GM12878 (cell line): ENCODE results near the gene MAP6D1. TPM values are rescaled to one million over a fixed set of nuclear protein-coding genes. Genes with fewer than 3 reads are reported as not detected.

Experiments used
- ATAC-seq: fragments of 200-7000 bp; cut with Tn5 transposase; 3 replicates; pipeline ENCODE4 v1.9.1; 2020; ENCODE audit warnings: mild to moderate bottlenecking, moderate library complexity
- BruUV-seq: library from RNA; stranded (reverse); fragments of 400-500 nt; replicated peaks from 2 replicates; lab custom pipeline; 2021; lab: Mats Ljungman, UMichigan
- CTCF ChIA-PET: fragments of 300-600 bp; sonication (Branson Sonifier 250); formaldehyde crosslinking; extraction: SDS; loops from one replicate; lab custom pipeline; 2021; ENCODE audit warnings: inconsistent platforms; lab: Yijun Ruan, JAX
- POLR2A ChIA-PET: fragments of 350-600 bp; formaldehyde crosslinking; extraction: SDS; loops from one replicate; lab custom pipeline; 2021; ENCODE audit warnings: inconsistent platforms; lab: Charles Lee
- RAD21 ChIA-PET: fragments of 300-600 bp; sonication (Branson Sonifier 250); formaldehyde crosslinking; loops from one replicate; lab custom pipeline; 2023; ENCODE audit warnings: antibody characterized with exemption; ENCODE audit not compliant: unreplicated experiment; lab: Charles Lee
- SMC1A ChIA-PET: fragments of 300-600 bp; sonication (Branson Sonifier 250); formaldehyde crosslinking; loops from one replicate; lab custom pipeline; 2023; ENCODE audit not compliant: unreplicated experiment, uncharacterized antibody; lab: Charles Lee
- DNase-seq: peaks from one replicate; pipeline ENCODE4 v3.0.0-alpha.2; 2011; ENCODE audit warnings: low read depth, low spot score
- FAIRE-seq: peaks from 3 replicates; lab custom pipeline; 2011; peaks lifted over from hg19 to GRCh38; lab: Jason Lieb, UNC
- H2AFZ ChIP-seq: 2 replicates; pipeline ENCODE4 v1.6.0; 2011; ENCODE audit warnings: low read depth, low read length, control low read depth; ENCODE audit not compliant: control insufficient read depth
- H3K27ac ChIP-seq: 2 replicates; pipeline ENCODE4 v1.5.1; 2011; ENCODE audit warnings: control low read depth; ENCODE audit not compliant: control insufficient read depth, insufficient read depth
- H3K27me3 ChIP-seq, 2 experiments: replicated peaks in 1 of 2; 2 replicates each; pipeline versions ENCODE4 v1.6.0 to v1.6.1; 2011; ENCODE audit warnings: low read length in 1 of 2; ENCODE audit not compliant: control insufficient read depth in 2 of 2, insufficient read depth in 2 of 2
- H3K36me3 ChIP-seq, 2 experiments: 2 replicates each; pipeline ENCODE4 v1.5.1; 2011; ENCODE audit warnings: low read length in 1 of 2; ENCODE audit not compliant: control insufficient read depth in 2 of 2, insufficient read depth in 2 of 2
- H3K4me1 ChIP-seq: 2 replicates; pipeline ENCODE4 v1.6.1; 2011; ENCODE audit warnings: mild to moderate bottlenecking, low read length, moderate library complexity, mixed read lengths; ENCODE audit not compliant: control insufficient read depth, insufficient read depth
- H3K4me2 ChIP-seq: 2 replicates; pipeline ENCODE4 v1.6.0; 2011; ENCODE audit warnings: control low read depth; ENCODE audit not compliant: control insufficient read depth, insufficient read depth
- H3K4me3 ChIP-seq: fragments of 200-600 bp; sonication (generic); 2 replicates; pipeline ENCODE4 v1.5.1; 2016
- H3K79me2 ChIP-seq: 2 replicates; pipeline ENCODE4 v1.6.0; 2011; ENCODE audit warnings: low read length; ENCODE audit not compliant: control insufficient read depth, insufficient read depth
- H3K9ac ChIP-seq: 2 replicates; pipeline ENCODE4 v1.8.0; 2011; ENCODE audit warnings: low read length, control low read depth, mixed read lengths; ENCODE audit not compliant: control insufficient read depth, insufficient read depth
- H3K9me3 ChIP-seq: replicated peaks from 3 replicates; pipeline ENCODE4 v1.5.1; 2011; ENCODE audit warnings: mild to moderate bottlenecking, low read length; ENCODE audit not compliant: control insufficient read depth, insufficient read depth
- H4K20me1 ChIP-seq: 2 replicates; pipeline ENCODE4 v1.6.0; 2011; ENCODE audit not compliant: control insufficient read depth, insufficient read depth
- CBFB ChIP-seq: IDR thresholded peaks from 2 replicates; pipeline ENCODE4 v1.6.1; 2016; ENCODE audit warnings: antibody characterized with exemption, low read depth
- CHD1 ChIP-seq: IDR thresholded peaks from 2 replicates; pipeline ENCODE4 v1.6.1; 2012; ENCODE audit warnings: low read depth, low read length, improper control_type of control experiment
- JUNB ChIP-seq: IDR thresholded peaks from 2 replicates; pipeline ENCODE4 v1.6.1; 2016; ENCODE audit warnings: antibody characterized with exemption, mild to moderate bottlenecking
- MTA3 ChIP-seq: IDR thresholded peaks from 2 replicates; pipeline ENCODE4 v1.6.1; 2012; ENCODE audit warnings: low read length, inconsistent platforms, borderline replicate concordance
- POLR2AphosphoS5 ChIP-seq: IDR thresholded peaks from 2 replicates; pipeline ENCODE4 v1.6.1; 2011; ENCODE audit warnings: mild to moderate bottlenecking, low read length, inconsistent platforms
- RAD21 ChIP-seq: IDR thresholded peaks from 2 replicates; pipeline ENCODE4 v1.6.1; 2011; ENCODE audit warnings: mild to moderate bottlenecking, low read depth, low read length, moderate library complexity; ENCODE audit not compliant: insufficient read depth
- SUPT20H ChIP-seq: IDR thresholded peaks from 2 replicates; pipeline ENCODE4 v1.6.1; 2011; ENCODE audit warnings: low read depth, mild to moderate bottlenecking, low read length, moderate library complexity, borderline replicate concordance; ENCODE audit not compliant: control insufficient read depth
- ZNF384 ChIP-seq: IDR thresholded peaks from 2 replicates; pipeline ENCODE4 v1.6.1; 2012; ENCODE audit warnings: low read depth, mild to moderate bottlenecking, low read length, improper control_type of control experiment, borderline replicate concordance
- WGBS: methylation state at CpG from one replicate; pipeline ENCODE4 v1.1.6; 2016; ENCODE audit warnings: low lambda C conversion rate; ENCODE audit not compliant: insufficient replicate concordance, insufficient coverage; ENCODE audit errors: missing lambda C conversion rate; 5-methylcytosine and 5-hydroxymethylcytosine counted together
- in situ Hi-C: fragments of 300-500 bp; cut with MboI; formaldehyde crosslinking; loops from 9 replicates; pipeline ENCODE4 v1.14.3; 2018; ENCODE audit warnings: mixed read lengths
- intact Hi-C: fragments of 100-400 bp; cut with micrococcal nuclease; formaldehyde crosslinking; loops from one replicate; pipeline ENCODE4 v1.14.2; 2022; ENCODE audit not compliant: unreplicated experiment
- polyA plus RNA-seq, 11 experiments: library from polyadenylated mRNA; depleted of rRNA in 4 of 11; unstranded in 6 of 11; stranded (reverse) in 5 of 11; fragments of >200 nt; fragmentation: Nextera tagmentation in 4 of 11; fragmentation: Illumina TruSeq in 1 of 11; extraction: Ambion mirVana in 4 of 11; extraction: Trizol in 1 of 11; gene quantifications; 1 replicate in 1 of 11; 2 replicates in 10 of 11; pipeline versions ENCODE4 v1.2.1 to v1.2.3, GENCODE V29; 2011 to 2016; ENCODE audit warnings: inconsistent platforms in 2 of 11, missing spikeins in 2 of 11, low read depth in 1 of 11
- total RNA-seq, 4 experiments: library from RNA; depleted of rRNA in 3 of 4; stranded (reverse); fragments of >200 nt in 3 of 4; fragmentation: Illumina TruSeq in 1 of 4; extraction: Trizol in 1 of 4; gene quantifications; 2 replicates each; pipeline versions ENCODE4 v1.2.1 to v1.2.3, GENCODE V29; 2013 to 2021
- TF ChIP-seq, protein P1 (sequence below), 3 experiments: IDR thresholded peaks in 2 of 3; conservative IDR thresholded peaks in 1 of 3; 2 replicates each; pipeline ENCODE4 v1.5.1; 2011; ENCODE audit warnings: low read depth in 3 of 3, low read length in 3 of 3, mild to moderate bottlenecking in 3 of 3, control low read depth in 2 of 3, moderate library complexity in 2 of 3, inconsistent platforms in 1 of 3, mixed read lengths in 1 of 3; ENCODE audit not compliant: control insufficient read depth in 2 of 3, insufficient read depth in 1 of 3; ENCODE audit errors: extremely low read depth in 1 of 3
- TF ChIP-seq, protein P2 (sequence below): fragments of 450-650 bp; IDR thresholded peaks from 2 replicates; pipeline ENCODE4 v1.6.1; 2017; ENCODE audit warnings: low read depth, mild to moderate bottlenecking, moderate library complexity
- TF ChIP-seq, protein P3 (sequence below): IDR thresholded peaks from 2 replicates; pipeline ENCODE4 v1.6.1; 2012; ENCODE audit warnings: low read depth, low read length, improper control_type of control experiment
- TF ChIP-seq, protein P4 (sequence below): fragments of 450-650 bp; IDR thresholded peaks from 2 replicates; pipeline ENCODE4 v1.6.1; 2014; ENCODE audit warnings: mild to moderate bottlenecking
- TF ChIP-seq, protein P5 (sequence below): IDR thresholded peaks from 2 replicates; pipeline ENCODE4 v1.6.1; 2012; ENCODE audit warnings: low read depth, low read length, improper control_type of control experiment
- TF ChIP-seq, protein P6 (sequence below): fragments of 450-650 bp; IDR thresholded peaks from 2 replicates; pipeline ENCODE4 v1.6.1; 2016; ENCODE audit warnings: mild to moderate bottlenecking

Gene MAP6D1
- total and polyA plus RNA-seq, 10 of the 15 experiments (the other 5 are each of a cell fraction or from before 2014, with no cell fraction given) = 0.50 to 2.2 (median 1.2) TPM; not detected in 3

DNA sequence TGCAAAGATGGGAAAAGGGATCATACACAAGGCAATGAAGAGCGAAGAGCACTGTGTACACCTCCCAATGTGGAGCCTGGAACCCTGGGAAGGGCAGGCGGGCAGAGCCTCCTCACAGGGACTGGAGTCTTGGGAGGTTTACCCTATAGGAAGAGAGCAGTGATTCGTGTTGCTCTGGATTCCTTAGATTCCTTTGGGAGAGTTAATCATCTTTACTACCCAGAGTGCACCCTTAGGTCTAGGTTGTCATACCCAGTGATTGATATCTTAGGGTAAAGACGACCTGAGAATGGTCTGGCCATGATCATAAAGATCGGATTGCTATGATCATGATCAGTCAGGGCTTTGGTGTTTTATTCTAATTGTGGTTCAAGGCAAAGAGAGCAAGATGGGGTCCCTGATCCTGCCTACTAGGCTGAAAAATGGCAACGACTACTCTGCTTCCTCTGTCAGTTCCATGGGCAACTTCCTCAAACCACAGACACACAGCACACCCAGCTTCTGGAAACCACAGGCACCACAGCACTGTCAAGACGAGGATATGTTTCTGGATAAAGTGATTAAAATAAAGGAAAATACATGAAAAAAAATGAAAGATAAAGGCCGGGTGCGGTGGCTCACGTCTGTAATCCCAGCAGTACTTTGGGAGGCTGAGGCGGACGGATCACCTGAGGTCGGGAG is 20.4 kb upstream of the MAP6D1 start (continued):
- no peak for TF ChIP-seq SUPT20H
- TF ChIP-seq, protein P1, sequence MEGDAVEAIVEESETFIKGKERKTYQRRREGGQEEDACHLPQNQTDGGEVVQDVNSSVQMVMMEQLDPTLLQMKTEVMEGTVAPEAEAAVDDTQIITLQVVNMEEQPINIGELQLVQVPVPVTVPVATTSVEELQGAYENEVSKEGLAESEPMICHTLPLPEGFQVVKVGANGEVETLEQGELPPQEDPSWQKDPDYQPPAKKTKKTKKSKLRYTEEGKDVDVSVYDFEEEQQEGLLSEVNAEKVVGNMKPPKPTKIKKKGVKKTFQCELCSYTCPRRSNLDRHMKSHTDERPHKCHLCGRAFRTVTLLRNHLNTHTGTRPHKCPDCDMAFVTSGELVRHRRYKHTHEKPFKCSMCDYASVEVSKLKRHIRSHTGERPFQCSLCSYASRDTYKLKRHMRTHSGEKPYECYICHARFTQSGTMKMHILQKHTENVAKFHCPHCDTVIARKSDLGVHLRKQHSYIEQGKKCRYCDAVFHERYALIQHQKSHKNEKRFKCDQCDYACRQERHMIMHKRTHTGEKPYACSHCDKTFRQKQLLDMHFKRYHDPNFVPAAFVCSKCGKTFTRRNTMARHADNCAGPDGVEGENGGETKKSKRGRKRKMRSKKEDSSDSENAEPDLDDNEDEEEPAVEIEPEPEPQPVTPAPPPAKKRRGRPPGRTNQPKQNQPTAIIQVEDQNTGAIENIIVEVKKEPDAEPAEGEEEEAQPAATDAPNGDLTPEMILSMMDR (IDR thresholded peaks at IDR 0.05 in 2 of 3, conservative IDR thresholded peaks at IDR 0.05 in 1 of 3; ENCODE audit: control insufficient read depth in 2 of 3, extremely low read depth in 1 of 3, insufficient read depth in 1 of 3, low read depth in 3 of 3, low read length in 3 of 3) = no peak

DNA sequence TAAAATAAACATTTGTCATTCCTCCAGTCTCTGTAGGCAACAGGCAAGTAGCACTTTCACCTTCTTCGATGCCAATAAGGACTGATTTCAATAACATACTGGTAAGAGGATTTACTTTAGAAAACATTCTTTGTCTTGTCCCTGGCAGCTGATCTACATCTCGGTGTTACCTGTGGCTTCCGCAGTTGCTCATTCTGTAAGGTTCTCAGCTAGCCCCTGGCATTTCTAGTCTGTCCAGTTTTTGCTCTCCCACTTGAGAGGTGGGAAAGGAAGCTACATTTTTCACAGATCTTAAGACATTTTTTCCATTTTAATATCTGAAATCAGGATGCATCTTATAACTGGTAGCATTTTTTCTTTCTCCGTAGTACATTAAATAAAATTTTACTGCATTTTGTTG is 19.7 kb upstream of the MAP6D1 start:
- in situ Hi-C loops (no loop called here), intact Hi-C loops (no loop called here)
- no peak overlapping the region for H3K9ac ChIP-seq
- no peaks in the 10 kb centered on the region for H4K20me1 ChIP-seq
- H2AFZ ChIP-seq = no peak overlapping the region
- FAIRE-seq (no peak), ATAC-seq (no peak), DNase-seq (no peak)
- no peak overlapping the region for H3K27ac ChIP-seq
- H3K4me2 ChIP-seq = no peak overlapping the region
- H3K9me3 ChIP-seq = no peaks in the 10 kb centered on the region
- POLR2A ChIA-PET = no interaction called here
- 100% methylated on average over 4 of the region's 4 CpGs for WGBS
- SMC1A ChIA-PET = interaction anchor here (1.4 kb wide), 2 partner anchors 12 to 39 kb away, joined by 3 to 5 read pairs; partner anchors contain the start of gene PARL
- CTCF ChIA-PET = interaction anchor here (1.3 kb wide), 1 partner anchor 15 kb away, joined by 3 read pairs; no protein-coding TSS in a partner anchor
- H3K36me3 ChIP-seq = peaks cover 6 to 22% of the 10 kb centered on the region in 2 experiments
- no peaks in the 10 kb centered on the region for H3K4me1 ChIP-seq
- no TSS peak for BruUV-seq
- no peak overlapping the region for H3K4me3 ChIP-seq
- RAD21 ChIA-PET = no interaction called here
- H3K79me2 ChIP-seq = no peaks in the 10 kb centered on the region
- H3K27me3 ChIP-seq = no peaks in the 10 kb centered on the region
- TF ChIP-seq, protein P2, sequence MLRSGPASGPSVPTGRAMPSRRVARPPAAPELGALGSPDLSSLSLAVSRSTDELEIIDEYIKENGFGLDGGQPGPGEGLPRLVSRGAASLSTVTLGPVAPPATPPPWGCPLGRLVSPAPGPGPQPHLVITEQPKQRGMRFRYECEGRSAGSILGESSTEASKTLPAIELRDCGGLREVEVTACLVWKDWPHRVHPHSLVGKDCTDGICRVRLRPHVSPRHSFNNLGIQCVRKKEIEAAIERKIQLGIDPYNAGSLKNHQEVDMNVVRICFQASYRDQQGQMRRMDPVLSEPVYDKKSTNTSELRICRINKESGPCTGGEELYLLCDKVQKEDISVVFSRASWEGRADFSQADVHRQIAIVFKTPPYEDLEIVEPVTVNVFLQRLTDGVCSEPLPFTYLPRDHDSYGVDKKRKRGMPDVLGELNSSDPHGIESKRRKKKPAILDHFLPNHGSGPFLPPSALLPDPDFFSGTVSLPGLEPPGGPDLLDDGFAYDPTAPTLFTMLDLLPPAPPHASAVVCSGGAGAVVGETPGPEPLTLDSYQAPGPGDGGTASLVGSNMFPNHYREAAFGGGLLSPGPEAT = no peak
- no peak for TF ChIP-seq CHD1
- TF ChIP-seq POLR2AphosphoS5 = no peak
- TF ChIP-seq RAD21 = no peak
- TF ChIP-seq, protein P3, sequence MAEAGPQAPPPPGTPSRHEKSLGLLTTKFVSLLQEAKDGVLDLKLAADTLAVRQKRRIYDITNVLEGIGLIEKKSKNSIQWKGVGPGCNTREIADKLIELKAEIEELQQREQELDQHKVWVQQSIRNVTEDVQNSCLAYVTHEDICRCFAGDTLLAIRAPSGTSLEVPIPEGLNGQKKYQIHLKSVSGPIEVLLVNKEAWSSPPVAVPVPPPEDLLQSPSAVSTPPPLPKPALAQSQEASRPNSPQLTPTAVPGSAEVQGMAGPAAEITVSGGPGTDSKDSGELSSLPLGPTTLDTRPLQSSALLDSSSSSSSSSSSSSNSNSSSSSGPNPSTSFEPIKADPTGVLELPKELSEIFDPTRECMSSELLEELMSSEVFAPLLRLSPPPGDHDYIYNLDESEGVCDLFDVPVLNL = no peak
- no peak for TF ChIP-seq ZNF384
- TF ChIP-seq JUNB = no peak
- TF ChIP-seq, protein P4, sequence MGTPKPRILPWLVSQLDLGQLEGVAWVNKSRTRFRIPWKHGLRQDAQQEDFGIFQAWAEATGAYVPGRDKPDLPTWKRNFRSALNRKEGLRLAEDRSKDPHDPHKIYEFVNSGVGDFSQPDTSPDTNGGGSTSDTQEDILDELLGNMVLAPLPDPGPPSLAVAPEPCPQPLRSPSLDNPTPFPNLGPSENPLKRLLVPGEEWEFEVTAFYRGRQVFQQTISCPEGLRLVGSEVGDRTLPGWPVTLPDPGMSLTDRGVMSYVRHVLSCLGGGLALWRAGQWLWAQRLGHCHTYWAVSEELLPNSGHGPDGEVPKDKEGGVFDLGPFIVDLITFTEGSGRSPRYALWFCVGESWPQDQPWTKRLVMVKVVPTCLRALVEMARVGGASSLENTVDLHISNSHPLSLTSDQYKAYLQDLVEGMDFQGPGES = no peak
- TF ChIP-seq, protein P5, sequence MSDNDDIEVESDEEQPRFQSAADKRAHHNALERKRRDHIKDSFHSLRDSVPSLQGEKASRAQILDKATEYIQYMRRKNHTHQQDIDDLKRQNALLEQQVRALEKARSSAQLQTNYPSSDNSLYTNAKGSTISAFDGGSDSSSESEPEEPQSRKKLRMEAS = no peak
- TF ChIP-seq, protein P6, sequence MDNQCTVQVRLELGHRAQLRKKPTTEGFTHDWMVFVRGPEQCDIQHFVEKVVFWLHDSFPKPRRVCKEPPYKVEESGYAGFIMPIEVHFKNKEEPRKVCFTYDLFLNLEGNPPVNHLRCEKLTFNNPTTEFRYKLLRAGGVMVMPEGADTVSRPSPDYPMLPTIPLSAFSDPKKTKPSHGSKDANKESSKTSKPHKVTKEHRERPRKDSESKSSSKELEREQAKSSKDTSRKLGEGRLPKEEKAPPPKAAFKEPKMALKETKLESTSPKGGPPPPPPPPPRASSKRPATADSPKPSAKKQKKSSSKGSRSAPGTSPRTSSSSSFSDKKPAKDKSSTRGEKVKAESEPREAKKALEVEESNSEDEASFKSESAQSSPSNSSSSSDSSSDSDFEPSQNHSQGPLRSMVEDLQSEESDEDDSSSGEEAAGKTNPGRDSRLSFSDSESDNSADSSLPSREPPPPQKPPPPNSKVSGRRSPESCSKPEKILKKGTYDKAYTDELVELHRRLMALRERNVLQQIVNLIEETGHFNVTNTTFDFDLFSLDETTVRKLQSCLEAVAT = no peak
- no peak for TF ChIP-seq CBFB
- TF ChIP-seq MTA3 = no peak
